ENCODE data around the gene CCDC107. TPM values are rescaled to one million over a fixed set of nuclear protein-coding genes. Genes with fewer than 3 reads are reported as not detected.

The CCDC107 gene
- total RNA-seq, 1 donor from 2014 or later: 13.5 TPM

DNA sequence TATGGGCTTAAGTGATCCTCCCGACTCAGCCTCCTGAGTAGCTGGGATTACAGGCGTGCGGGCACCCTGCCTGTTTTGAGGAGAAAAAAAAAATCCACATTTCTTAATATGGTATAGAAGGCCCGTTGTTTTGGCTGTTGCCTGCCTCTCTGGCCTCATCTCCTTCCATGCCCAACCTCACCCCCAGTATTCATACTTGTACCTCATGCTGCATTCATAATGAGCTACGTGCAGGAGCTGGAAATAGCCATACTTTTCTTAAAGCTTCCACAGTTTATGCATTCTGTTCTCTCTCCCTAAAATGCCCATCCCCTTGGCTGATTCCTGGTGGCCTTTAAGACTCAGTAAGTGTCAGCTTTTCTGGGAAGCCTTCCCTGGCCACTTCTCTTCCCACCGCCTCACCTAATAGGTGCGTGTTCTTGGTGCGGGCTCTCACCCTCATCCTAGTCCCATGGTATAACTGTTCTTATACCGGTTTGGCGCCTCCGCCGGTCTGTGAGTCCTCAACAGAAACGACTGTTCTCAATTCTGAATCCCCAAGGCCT, 33.7 kb downstream of the CCDC107 start:
- peaks cover 16% of the 10 kb centered on the region for H3K27me3 Mint-ChIP-seq (ENCODE audit: unreplicated experiment)
- H3K9me3 Mint-ChIP-seq (ENCODE audit: unreplicated experiment): no peaks in the 10 kb centered on the region
- peaks cover 21% of the 10 kb centered on the region for H3K36me3 Mint-ChIP-seq (ENCODE audit: low read depth, unreplicated experiment)
- peaks cover 24% of the 10 kb centered on the region for H3K4me1 Mint-ChIP-seq (ENCODE audit: unreplicated experiment)
- peak overlapping the region; percentile 93 for H3K4me3 Mint-ChIP-seq (ENCODE audit: unreplicated experiment)
- TF ChIP-seq, protein P1, sequence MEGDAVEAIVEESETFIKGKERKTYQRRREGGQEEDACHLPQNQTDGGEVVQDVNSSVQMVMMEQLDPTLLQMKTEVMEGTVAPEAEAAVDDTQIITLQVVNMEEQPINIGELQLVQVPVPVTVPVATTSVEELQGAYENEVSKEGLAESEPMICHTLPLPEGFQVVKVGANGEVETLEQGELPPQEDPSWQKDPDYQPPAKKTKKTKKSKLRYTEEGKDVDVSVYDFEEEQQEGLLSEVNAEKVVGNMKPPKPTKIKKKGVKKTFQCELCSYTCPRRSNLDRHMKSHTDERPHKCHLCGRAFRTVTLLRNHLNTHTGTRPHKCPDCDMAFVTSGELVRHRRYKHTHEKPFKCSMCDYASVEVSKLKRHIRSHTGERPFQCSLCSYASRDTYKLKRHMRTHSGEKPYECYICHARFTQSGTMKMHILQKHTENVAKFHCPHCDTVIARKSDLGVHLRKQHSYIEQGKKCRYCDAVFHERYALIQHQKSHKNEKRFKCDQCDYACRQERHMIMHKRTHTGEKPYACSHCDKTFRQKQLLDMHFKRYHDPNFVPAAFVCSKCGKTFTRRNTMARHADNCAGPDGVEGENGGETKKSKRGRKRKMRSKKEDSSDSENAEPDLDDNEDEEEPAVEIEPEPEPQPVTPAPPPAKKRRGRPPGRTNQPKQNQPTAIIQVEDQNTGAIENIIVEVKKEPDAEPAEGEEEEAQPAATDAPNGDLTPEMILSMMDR (IDR thresholded peaks at IDR 0.05; ENCODE audit: unreplicated experiment): no peak
- peak overlapping the region; percentile 32 for H3K27ac Mint-ChIP-seq (ENCODE audit: unreplicated experiment)
- peak; percentile 17 for DNase-seq (ENCODE audit: low spot score)

DNA sequence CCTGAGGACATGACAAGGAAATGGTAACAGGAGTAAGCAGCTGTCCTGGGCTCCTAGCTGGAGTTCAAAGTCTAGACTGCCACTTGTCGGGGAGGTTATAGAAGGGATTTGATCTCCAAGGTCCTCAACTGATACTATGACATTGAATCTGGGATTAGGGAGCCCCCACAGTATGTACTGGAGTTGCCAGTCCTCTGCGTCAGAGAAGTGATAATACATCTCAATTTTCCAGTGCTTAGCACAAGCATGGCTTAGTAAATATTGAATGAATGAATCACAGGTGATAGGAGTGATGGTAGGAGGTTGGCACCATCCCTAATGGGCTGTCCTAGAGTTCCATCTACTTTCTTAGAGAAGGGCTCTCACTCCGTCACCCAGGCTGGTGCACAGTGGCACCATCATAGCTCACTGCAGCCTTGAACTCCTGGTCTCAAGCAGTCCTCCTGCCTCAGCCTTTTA, 37.9 kb downstream of the CCDC107 start:
- no peak overlapping the region for H3K27ac Mint-ChIP-seq (ENCODE audit: unreplicated experiment)
- H3K36me3 Mint-ChIP-seq (ENCODE audit: low read depth, unreplicated experiment): peaks cover 28% of the 10 kb centered on the region
- no peak overlapping the region for H3K4me3 Mint-ChIP-seq (ENCODE audit: unreplicated experiment)
- no peak for DNase-seq (ENCODE audit: low spot score)
- peaks cover 13% of the 10 kb centered on the region for H3K27me3 Mint-ChIP-seq (ENCODE audit: unreplicated experiment)
- H3K9me3 Mint-ChIP-seq (ENCODE audit: unreplicated experiment): no peaks in the 10 kb centered on the region
- TF ChIP-seq, protein P1 (IDR thresholded peaks at IDR 0.05; ENCODE audit: unreplicated experiment): no peak
- peaks cover 8% of the 10 kb centered on the region for H3K4me1 Mint-ChIP-seq (ENCODE audit: unreplicated experiment)

DNA sequence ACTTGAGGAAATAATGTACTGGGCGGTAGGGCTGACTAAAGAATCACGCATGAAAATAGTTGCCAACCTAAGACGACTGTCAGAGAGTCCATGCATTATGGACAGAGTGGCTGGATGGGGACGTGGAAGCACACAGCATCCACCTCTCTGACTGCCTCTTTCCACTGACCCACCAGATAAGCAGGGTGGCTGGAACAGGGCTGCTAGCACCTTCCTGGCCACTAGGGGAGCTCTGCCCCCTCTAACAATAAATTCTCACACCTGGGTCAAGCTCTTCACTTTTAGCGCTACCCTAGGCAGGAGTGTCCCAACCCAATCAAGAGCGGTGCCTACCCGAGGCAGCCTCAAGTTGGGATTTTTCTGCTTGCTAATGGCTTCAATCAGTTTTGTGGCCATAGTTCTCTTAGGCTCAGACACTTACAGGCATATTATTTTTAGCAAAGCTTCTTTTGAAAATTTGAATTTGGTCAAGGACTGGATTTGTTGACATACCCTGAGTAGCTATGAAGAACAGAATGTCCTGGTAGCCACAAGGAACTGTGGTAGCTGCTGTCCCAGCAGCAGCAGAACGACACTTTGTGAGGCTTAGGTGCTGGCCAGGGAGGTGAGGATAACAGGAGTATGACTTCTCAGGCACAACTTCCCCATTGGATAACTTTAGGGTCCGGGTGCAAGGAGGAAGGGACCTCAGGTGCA, 38.6 kb downstream of the CCDC107 start:
- H3K27ac Mint-ChIP-seq (ENCODE audit: unreplicated experiment): no peak overlapping the region
- DNase-seq (ENCODE audit: low spot score): peak; percentile 63
- H3K4me3 Mint-ChIP-seq (ENCODE audit: unreplicated experiment): peak overlapping the region; percentile 56
- H3K27me3 Mint-ChIP-seq (ENCODE audit: unreplicated experiment): peaks cover 7% of the 10 kb centered on the region
- peaks cover 5% of the 10 kb centered on the region for H3K4me1 Mint-ChIP-seq (ENCODE audit: unreplicated experiment)
- H3K9me3 Mint-ChIP-seq (ENCODE audit: unreplicated experiment): no peaks in the 10 kb centered on the region
- TF ChIP-seq, protein P1 (IDR thresholded peaks at IDR 0.05; ENCODE audit: unreplicated experiment): peak; percentile 74
- H3K36me3 Mint-ChIP-seq (ENCODE audit: low read depth, unreplicated experiment): peaks cover 23% of the 10 kb centered on the region

DNA sequence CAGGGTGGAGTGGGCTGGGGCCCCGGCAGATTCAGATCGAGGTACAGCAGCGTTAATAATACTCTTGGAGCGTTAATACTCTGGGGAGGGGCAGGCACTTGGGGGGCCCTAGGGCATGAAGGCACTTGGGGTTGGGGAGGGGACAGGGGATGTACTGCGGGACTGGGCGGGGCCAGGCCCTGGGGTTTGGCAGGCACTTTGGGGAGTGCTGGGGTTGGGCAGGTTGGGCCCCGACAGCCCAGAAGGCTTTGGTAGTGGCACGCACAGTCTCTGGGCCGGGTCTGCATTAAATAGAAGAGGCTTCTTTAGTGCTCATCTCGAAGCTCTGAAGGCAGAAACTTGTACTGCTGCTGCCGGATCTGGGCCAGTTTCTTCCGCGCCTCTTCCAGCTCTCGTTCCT, 39.4 kb downstream of the CCDC107 start:
- H3K27me3 Mint-ChIP-seq (ENCODE audit: unreplicated experiment): peaks cover 5% of the 10 kb centered on the region
- H3K27ac Mint-ChIP-seq (ENCODE audit: unreplicated experiment): no peak overlapping the region
- H3K36me3 Mint-ChIP-seq (ENCODE audit: low read depth, unreplicated experiment): peaks cover 19% of the 10 kb centered on the region
- TF ChIP-seq, protein P1 (IDR thresholded peaks at IDR 0.05; ENCODE audit: unreplicated experiment): no peak
- DNase-seq (ENCODE audit: low spot score): no peak
- H3K9me3 Mint-ChIP-seq (ENCODE audit: unreplicated experiment): no peaks in the 10 kb centered on the region
- peak overlapping the region; percentile 70 for H3K4me3 Mint-ChIP-seq (ENCODE audit: unreplicated experiment)
- H3K4me1 Mint-ChIP-seq (ENCODE audit: unreplicated experiment): no peaks in the 10 kb centered on the region

DNA sequence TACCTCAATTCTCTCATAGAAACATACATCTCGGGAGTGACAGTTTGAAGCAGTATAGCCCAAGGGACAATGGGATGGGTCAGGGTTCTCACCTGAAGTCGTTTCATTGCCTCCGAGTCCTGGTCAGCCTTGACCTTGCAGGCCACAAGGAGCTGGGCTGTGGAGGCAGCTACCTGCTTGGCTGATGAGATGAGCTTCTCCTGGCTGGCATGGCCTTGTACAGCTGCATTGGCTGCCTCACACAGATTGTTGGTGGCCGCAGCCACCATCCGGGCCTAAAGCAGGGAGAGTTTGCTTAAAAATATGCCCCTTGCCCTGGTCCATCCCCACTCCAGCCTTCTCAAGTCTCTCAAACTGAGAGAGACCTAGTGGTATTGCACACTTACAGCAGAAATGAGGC, 40.1 kb downstream of the CCDC107 start:
- no peak overlapping the region for H3K4me3 Mint-ChIP-seq (ENCODE audit: unreplicated experiment)
- DNase-seq (ENCODE audit: low spot score): no peak
- peaks cover 7% of the 10 kb centered on the region for H3K27me3 Mint-ChIP-seq (ENCODE audit: unreplicated experiment)
- TF ChIP-seq, protein P1 (IDR thresholded peaks at IDR 0.05; ENCODE audit: unreplicated experiment): no peak
- H3K9me3 Mint-ChIP-seq (ENCODE audit: unreplicated experiment): no peaks in the 10 kb centered on the region
- H3K4me1 Mint-ChIP-seq (ENCODE audit: unreplicated experiment): no peaks in the 10 kb centered on the region
- H3K27ac Mint-ChIP-seq (ENCODE audit: unreplicated experiment): no peak overlapping the region
- peaks cover 26% of the 10 kb centered on the region for H3K36me3 Mint-ChIP-seq (ENCODE audit: low read depth, unreplicated experiment)

Measured in endothelial cell (in vitro differentiated cells).